HG03196 (cell line): ENCODE measurements around the gene SPC25.
A peak's percentile ranks its signal among the peaks of the same experiment; 100 is the strongest.
"Not testable (repeated sequence)": the region's sequence is repeated elsewhere in the genome, so short reads cannot be mapped to it uniquely, and the experiment has no call there.

Source experiments
- ATAC-seq: cut with Tn5 transposase; IDR thresholded peaks from one replicate; pipeline ENCODE4 v1.9.1; 2021; ENCODE audit not compliant: unreplicated experiment

Gene SPC25

DNA sequence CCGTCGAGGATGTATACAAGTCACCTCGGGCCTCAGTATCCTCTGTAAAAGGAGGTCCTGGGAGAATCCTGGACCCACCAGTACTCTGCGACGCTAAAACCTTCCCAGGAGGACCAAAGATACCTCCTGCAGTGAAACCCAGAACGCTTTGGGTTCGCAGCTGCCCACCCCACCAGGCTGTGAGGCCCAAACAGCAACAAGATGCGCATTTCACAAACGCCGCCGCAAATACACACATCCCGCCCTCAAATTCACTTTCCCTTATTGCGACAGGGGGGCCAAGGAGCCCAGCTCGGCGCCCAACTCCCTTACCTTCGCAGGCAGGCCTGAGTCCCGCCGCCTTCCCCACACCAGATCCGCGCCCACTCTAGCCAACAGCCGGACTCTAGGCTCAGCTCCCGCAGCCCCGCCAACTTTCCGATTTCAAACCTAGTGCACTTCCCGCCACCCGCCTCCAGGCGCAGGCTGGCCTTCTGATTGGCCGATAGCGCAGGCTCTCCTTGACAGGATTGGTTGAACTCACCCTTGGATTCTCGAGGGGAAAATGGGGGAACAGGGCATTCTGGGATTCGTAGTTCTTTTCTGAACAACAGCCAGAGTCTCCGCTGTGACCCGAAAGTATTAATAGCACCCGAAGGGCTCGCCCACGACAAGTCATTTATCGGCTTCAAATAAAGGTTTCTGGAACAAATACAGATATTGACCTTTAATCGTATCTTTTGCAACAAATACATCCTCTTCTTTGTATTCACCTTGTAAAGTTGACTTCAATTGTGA lies at the start of gene SPC25:
TSS of gene SPC25 (minus strand) at position 425 of the 777 bp plus-strand sequence. CDS start 911 bp downstream, outside the sequence.
- ATAC-seq: peak; percentile 100

DNA sequence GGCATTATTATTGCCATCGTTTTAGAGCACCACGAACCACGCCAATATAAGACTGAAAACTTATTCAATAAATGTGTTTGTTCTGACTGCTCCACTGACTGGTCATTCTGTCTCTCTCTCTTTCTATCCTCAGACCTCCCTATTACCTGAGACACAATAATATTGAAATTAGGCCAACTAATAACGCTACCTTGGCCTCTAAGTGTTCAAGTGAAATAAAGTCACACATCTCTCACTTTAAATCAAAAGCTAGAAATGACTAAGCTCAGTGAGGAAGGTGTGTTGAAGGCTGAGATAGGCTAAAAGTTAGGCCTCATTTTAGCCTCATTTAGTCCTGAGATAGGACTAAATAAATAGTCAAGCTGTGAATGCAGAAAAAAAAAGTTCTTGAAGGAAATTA lies 49.7 kb upstream of the SPC25 start:
- no peak for ATAC-seq

DNA sequence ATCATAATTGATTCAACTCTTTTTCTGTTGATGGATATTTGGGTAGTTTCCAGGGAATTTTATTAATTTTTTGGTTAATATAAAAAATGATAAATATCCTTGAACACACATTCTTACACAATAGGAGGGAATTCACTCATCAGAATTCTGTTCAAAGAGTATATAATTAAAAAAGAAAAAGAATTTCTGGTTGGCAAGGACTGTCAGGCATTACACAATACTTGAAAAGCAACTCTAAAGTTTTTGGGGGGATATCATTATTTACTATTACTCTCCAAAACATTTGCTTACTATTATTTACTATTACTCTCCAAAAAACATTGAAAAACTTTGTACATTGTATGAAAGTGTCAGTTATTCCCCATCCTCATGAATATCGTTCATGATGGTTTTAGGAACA lies 48.8 kb upstream of the SPC25 start:
- ATAC-seq: no peak

- no peak for ATAC-seq
Measured at GRCh38 chr2:168935810-168936581, 45.8 kb upstream of the SPC25 start.

DNA sequence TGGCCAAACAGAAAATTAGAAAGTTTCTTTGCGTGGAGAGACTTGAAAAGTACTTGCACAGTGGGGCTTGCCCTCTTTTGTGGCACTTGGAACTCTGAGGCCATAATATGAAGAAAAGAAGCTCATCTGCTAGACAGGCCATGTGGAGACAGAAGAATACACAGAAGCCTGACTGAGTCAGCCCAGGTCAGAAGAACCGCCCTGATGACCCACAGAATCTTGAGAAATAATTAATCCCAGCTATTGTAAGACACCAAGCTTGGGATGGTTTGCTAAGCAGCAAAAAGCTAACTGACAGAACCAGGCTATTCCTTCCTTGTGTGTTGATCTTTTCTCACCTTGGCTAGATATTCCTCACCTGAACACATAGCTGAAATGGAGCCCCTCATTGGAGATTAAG lies 44.6 kb upstream of the SPC25 start:
- ATAC-seq: no peak

- ATAC-seq: not testable (repeated sequence)
Measured at GRCh38 chr2:168932174-168932573, 41.9 kb upstream of the SPC25 start.

DNA sequence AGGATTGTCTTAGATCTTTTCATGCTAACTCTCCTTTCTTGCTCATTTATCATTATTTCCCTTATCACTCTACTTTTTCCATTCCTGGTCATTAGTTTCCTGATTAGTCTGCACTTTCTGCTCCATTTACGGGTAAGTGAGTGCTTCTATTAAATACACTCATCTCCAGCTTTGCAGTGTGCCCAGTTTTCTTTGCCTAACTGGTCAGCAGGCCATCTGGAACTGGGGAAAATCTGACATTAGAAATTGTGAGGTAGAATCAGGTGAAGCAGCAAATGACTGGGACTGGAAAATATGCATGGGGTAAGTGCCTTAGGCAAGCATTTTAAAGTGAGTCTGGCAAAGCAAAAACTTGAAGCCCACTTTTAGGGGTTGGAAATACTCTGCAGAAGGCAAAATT lies 40.0 kb upstream of the SPC25 start:
- ATAC-seq: no peak

- ATAC-seq: no peak
Measured at GRCh38 chr2:168929031-168929430, 38.8 kb upstream of the SPC25 start.

DNA sequence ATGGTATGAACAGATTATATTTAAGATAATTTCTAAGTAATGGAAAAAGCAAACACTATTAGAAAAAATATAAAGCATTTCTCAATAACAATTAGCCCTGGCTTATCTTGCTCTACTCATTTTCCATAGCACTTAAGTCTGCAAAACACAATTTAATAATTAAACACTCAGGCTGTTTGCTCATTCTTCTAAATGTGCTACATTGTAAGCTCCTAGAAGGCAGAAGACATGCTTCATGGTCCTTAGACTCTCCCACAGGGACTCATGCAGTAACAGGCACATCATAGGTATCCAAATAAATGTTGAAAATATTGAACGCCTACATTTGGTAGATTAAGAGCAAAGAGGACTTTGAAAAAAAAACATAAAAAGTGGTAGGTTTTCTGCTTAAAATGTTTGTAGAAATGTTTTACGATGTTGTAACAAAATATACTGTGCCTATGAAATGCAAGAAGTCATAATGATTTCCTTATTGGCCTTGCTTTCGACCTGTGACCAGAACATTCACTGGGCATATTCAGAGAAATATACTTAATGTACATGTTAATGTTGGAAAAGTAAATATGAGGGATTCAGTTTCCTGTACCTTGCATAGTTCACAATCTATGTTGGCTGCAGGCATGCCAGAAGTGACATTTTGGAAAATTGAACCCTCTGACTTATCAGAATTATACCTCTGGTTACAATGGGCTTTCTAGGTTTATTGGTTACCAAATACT lies 38.0 kb upstream of the SPC25 start:
- no peak for ATAC-seq

DNA sequence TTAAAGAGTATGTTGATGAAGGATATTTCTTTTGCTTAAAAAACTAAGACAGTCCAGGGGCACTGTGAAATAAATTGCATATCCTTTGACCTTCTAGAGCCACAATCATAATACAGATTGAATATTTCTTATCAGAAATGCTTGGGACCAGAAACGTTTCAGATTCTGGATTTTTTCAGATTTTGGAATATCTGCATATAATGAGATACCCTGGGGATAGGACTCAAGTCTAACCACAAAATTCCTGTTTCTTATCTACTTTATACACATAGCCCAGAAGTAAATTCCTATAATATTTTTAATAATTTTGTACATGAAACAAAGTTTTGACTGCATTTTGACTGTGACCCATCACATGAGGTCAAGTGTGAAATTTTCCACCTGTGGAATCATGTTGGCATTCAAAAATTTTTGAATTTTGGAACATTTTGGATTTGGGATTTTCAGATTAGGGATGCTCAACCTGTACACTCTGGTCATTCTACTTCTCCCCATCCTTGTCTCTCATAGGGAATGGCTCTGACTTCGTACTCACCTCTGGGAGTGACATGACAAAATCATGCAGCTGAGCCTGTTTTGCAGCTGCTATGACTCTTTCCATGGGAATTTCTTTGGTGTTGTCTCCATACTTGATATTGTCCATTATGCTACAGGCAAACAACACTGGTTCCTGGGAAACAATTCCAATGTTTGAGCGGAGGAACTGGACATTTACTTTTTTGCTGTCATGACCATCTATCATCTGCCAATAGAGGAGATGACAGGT lies 36.6 kb upstream of the SPC25 start:
- ATAC-seq: no peak

- no peak for ATAC-seq
Measured at GRCh38 chr2:168920504-168921157, 30.4 kb upstream of the SPC25 start.

DNA sequence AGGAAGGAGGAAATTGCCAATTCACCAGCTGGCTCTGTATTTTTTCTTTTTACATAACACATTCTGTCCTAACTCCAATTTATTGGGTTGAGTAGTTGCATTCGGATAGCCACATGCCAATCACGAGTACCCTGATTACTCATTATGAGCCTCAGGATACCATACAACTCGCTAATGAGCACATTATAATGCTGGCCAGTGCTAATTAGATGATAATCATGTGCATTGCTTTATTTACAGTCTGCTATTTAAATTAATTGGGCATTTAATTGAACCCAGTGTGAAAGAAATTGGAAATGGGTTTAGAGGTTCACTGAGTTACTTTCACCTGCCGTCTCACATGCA lies 26.1 kb upstream of the SPC25 start:
- no peak for ATAC-seq

GRCh38 chr2:168915441-168916330 lies 25.5 kb upstream of the SPC25 start:
- no peak for ATAC-seq

- no peak for ATAC-seq
Measured at GRCh38 chr2:168913495-168913894, 23.3 kb upstream of the SPC25 start.

- no peak for ATAC-seq
Measured at GRCh38 chr2:168912901-168913369, 22.7 kb upstream of the SPC25 start.

GRCh38 chr2:168912466-168912865 lies 22.2 kb upstream of the SPC25 start:
- no peak for ATAC-seq

- no peak for ATAC-seq
Measured at GRCh38 chr2:168910330-168910729, 20.1 kb upstream of the SPC25 start.

GRCh38 chr2:168907940-168908662 lies 17.9 kb upstream of the SPC25 start:
- ATAC-seq: no peak

- no peak for ATAC-seq
Measured at GRCh38 chr2:168904358-168904757, 14.1 kb upstream of the SPC25 start.
